ENCODE measurements around the gene MYH7B.

MYH7B gene

DNA sequence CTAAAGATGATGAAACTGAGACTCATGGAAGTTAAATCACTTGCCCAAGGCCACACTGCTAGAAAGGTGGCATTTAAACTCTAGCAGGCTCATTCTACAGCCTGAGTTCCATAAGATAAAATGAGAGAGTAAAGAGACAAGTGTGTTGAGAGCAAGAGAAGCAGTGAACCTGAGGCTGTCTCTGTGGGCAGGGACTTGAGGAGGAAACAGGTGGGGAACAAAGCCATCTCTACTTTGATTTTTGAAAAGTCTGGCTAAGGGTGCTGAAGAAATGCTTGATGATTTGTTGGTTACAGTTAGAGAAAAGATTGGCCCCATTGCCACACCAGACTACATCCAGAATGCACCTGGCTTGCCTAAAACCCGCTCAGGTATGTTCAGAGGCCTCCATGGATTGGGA lies 29.1 kb upstream of the MYH7B start:
- TF ChIP-seq, protein P1, sequence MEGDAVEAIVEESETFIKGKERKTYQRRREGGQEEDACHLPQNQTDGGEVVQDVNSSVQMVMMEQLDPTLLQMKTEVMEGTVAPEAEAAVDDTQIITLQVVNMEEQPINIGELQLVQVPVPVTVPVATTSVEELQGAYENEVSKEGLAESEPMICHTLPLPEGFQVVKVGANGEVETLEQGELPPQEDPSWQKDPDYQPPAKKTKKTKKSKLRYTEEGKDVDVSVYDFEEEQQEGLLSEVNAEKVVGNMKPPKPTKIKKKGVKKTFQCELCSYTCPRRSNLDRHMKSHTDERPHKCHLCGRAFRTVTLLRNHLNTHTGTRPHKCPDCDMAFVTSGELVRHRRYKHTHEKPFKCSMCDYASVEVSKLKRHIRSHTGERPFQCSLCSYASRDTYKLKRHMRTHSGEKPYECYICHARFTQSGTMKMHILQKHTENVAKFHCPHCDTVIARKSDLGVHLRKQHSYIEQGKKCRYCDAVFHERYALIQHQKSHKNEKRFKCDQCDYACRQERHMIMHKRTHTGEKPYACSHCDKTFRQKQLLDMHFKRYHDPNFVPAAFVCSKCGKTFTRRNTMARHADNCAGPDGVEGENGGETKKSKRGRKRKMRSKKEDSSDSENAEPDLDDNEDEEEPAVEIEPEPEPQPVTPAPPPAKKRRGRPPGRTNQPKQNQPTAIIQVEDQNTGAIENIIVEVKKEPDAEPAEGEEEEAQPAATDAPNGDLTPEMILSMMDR (IDR thresholded peaks at IDR 0.05; ENCODE audit: insufficient read depth, low read length, missing control alignments), result no peak
- POLR2A ChIA-PET, result no interaction called here

DNA sequence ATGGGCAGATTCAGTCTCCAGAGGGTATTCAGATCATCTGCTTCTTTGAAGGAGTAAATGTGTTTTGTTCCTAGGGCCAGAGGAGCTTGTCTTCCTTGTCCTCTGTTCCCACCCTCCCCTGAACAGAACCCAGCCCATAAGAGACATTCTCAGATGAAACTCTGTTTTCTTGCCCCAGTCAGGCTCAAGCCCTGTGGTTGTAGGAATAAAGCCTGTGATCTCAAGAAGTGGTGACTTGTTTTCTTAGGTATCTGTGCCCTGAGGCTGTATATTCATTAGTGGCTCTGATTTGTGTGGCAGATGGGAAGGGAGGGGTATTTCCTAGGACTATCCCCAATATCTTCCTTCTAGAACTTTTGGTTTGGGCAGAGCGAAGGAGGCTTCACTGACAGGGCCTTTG lies 27.9 kb upstream of the MYH7B start:
- DNase-seq (ENCODE audit: low read depth, low spot score), result no peak
- H3K4me3 ChIP-seq (ENCODE audit: low read depth, low read length), result no peak overlapping the region
- POLR2A ChIA-PET, result no interaction called here
- CTCF ChIA-PET, result no interaction called here
- TF ChIP-seq, protein P1 (IDR thresholded peaks at IDR 0.05; ENCODE audit: insufficient read depth, low read length, missing control alignments), result no peak

More for the DNA sequence above, 29.1 kb upstream of the MYH7B start:
- CTCF ChIA-PET, result interaction anchor here (1.5 kb wide), 1 partner anchor 53 kb away, joined by 3 read pairs; no protein-coding TSS in a partner anchor
- DNase-seq (ENCODE audit: low read depth, low spot score), result no peak
- H3K4me3 ChIP-seq (ENCODE audit: low read depth, low read length), result no peak overlapping the region

DNA sequence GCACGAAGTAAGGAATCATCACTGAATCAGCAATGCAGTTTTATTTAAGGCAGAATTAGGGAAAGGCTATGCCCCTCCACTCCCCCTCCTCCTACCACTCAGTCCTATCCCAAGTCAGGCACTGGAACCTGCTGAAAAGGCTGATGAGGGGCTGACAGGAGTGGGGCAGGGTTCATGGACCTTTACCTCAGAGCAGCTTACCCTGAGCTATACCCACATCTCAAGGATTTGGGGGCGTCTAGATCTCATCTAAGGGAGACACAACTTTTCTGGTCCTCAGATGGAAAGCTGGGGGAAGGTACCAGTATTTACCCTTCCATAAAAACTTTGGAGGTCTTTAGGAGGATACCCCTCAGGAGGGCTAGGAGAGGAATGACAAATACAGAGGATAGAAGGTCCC lies 27.3 kb upstream of the MYH7B start:
- ChIA-PET CTCF (interaction anchor here (1.0 kb wide), 1 partner anchor 53 kb away, joined by 3 read pairs; no protein-coding TSS in a partner anchor), POLR2A (no interaction called here)
- TF ChIP-seq, protein P1 (IDR thresholded peaks at IDR 0.05; ENCODE audit: insufficient read depth, low read length, missing control alignments), result no peak
- H3K4me3 ChIP-seq (ENCODE audit: low read depth, low read length), result no peak overlapping the region
- DNase-seq (ENCODE audit: low read depth, low spot score), result no peak

DNA sequence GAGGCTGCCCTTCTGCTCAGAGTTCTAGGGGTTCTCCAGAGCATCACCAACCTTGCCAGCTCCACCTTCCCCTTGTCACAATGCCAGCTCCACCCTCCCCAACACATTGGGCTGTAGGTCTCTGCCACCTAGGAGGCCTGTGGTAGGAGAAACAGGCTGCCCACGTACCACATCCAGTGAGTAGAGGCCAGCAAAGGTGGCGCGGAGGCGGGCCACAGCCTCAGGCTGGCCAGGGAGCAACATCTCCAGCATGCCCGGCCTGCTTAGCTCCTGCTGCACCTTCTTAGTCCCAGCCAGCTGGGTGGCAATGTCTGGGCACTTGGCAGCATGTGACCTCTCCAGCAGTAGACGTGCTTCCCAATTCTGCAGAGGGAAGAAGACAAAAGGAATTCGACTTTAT lies 23.9 kb upstream of the MYH7B start:
- CTCF ChIA-PET, result interaction anchor here (1.0 kb wide), 1 partner anchor 12 kb away, joined by 3 read pairs; no protein-coding TSS in a partner anchor
- TF ChIP-seq, protein P1 (IDR thresholded peaks at IDR 0.05; ENCODE audit: insufficient read depth, low read length, missing control alignments), result no peak
- no peak overlapping the region for H3K4me3 ChIP-seq (ENCODE audit: low read depth, low read length)
- POLR2A ChIA-PET, result no interaction called here
- no peak for DNase-seq (ENCODE audit: low read depth, low spot score)

DNA sequence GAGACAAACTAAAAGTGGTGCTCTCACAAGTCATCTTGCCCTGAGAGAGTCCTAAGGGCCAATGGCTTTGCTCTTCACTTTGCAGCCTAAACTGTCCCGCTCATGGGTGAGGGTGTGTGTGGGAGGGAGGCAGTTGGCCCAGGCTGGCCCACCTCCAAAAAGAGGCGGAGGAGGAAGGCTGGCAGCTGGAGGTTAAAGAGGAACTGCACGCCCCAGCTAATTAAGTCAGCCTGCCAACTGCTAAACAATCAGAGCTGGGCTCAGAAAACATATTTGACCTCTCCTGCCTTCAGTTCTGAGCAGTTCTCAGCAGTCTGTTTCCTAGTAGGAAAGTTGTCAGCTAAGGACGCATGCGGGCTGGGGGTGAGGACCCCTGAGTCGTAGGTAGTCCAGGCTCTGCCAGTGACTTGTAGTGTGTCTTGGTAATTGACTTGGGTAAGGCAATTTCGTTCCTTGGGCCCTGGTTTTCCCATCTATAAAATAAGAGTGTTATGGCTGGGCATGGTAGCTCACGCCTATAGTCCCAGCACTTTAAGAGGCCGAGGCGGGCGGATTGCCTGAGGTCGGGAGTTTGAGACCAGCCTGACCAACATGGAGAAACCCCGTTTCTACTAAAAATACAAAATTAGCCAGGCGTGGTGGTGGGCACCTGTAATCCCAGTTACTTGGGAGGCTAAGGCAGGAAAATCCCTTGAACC lies 17.1 kb upstream of the MYH7B start:
- H3K4me3 ChIP-seq (ENCODE audit: low read depth, low read length), result no peak overlapping the region
- TF ChIP-seq, protein P1 (IDR thresholded peaks at IDR 0.05; ENCODE audit: insufficient read depth, low read length, missing control alignments), result no peak
- DNase-seq (ENCODE audit: low read depth, low spot score), result no peak
- ChIA-PET CTCF (interaction anchor here (1.4 to 8.2 kb wide), 2 partner anchors 64 to 65 kb away, joined by 5 to 67 read pairs; partner anchors contain the start of genes ACSS2 and GGT7), POLR2A (no interaction called here)

DNA sequence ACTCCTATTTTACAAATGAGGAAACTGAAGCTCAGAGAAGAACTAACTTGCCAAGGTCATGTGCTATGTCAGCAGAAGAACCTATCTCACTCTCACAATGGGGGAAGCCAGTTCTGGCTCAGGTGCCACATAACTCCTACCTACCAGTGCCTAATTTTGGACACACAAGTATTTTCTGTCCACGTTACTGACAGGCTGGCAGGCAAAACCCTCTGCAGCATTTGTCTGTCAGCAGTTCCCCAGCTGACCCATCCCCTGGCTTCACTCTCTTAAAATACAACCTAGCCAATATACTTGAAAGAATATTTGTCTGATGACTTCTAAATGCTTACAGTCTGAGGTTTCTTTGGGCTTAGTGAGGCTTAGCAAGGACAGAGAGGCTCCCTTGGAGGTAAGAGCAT lies 15.6 kb upstream of the MYH7B start:
- H3K4me3 ChIP-seq (ENCODE audit: low read depth, low read length), result no peak overlapping the region
- CTCF ChIA-PET, result interaction anchor here (8.2 kb wide), 1 partner anchor 66 kb away, joined by 67 read pairs; the partner anchor contains the start of genes ACSS2 and GGT7
- POLR2A ChIA-PET, result no interaction called here
- TF ChIP-seq, protein P1 (IDR thresholded peaks at IDR 0.05; ENCODE audit: insufficient read depth, low read length, missing control alignments), result no peak
- DNase-seq (ENCODE audit: low read depth, low spot score), result no peak

All from AG04449 (cell line).